Stomach (tissue), 9 donors: ENCODE measurements around the gene SULT1C2. TPM values are rescaled to one million over a fixed set of nuclear protein-coding genes. Genes with fewer than 3 reads are reported as not detected.
"Not testable (repeated sequence)": the region's sequence is repeated elsewhere in the genome, so short reads cannot be mapped to it uniquely, and the experiment has no call there.

Experiments used
- DNase-seq, 2 donors: peaks; one replicate each; pipeline versions ENCODE4 v3.0.0 to v3.0.0-alpha.2; 2013 to 2019
- H3K27ac ChIP-seq, 5 donors: fragments of 200-600 bp in 4 of 5; sonication (generic) in 4 of 5; one replicate each; pipeline ENCODE4 v1.5.1; 2013 to 2019; ENCODE audit warnings: mild to moderate bottlenecking in 1 of 5, moderate library complexity in 1 of 5
- H3K27me3 ChIP-seq, 3 donors: fragments of 200-600 bp; sonication (generic); one replicate each; pipeline ENCODE4 v1.5.1; 2017 to 2019; ENCODE audit warnings: mixed run types in 1 of 3
- H3K36me3 ChIP-seq, 4 donors: fragments of 200-600 bp; sonication (generic); 1 replicate in 3 of 4; 2 replicates in 1 of 4; pipeline ENCODE4 v1.5.1; 2016 to 2019
- H3K4me1 ChIP-seq, 4 donors: fragments of 200-600 bp; sonication (generic); one replicate each; pipeline ENCODE4 v1.5.1; 2016 to 2019
- H3K4me3 ChIP-seq, 4 donors: fragments of 200-600 bp; sonication (generic) in 3 of 4; one replicate each; pipeline ENCODE4 v1.5.1; 2016 to 2019; ENCODE audit warnings: mild to moderate bottlenecking in 1 of 4
- H3K9me3 ChIP-seq, 4 donors: fragments of 200-600 bp; sonication (generic); one replicate each; pipeline ENCODE4 v1.5.1; 2016 to 2019
- EP300 ChIP-seq: sonication (generic); formaldehyde crosslinking; IDR thresholded peaks from one replicate; pipeline ENCODE4 v1.6.1; 2017; ENCODE audit warnings: antibody characterized with exemption
- POLR2A ChIP-seq, 4 donors: fragments of 450-650 bp; IDR thresholded peaks; one replicate each; pipeline ENCODE4 v1.6.1; 2016; ENCODE audit warnings: antibody characterized with exemption in 4 of 4, control low read depth in 2 of 4, mild to moderate bottlenecking in 1 of 4, moderate library complexity in 1 of 4
- POLR2AphosphoS5 ChIP-seq, 3 donors: sonication (generic); formaldehyde crosslinking; IDR thresholded peaks; one replicate each; pipeline ENCODE4 v1.6.1; 2016; ENCODE audit warnings: antibody characterized with exemption in 3 of 3
- WGBS, 5 donors: extraction: QIAGEN DNeasy Blood & Tissue Kit in 3 of 5; methylation state at CpG; one replicate each; pipeline versions ENCODE4 v1.1.5 to v1.1.7; 2013 to 2018; 5-methylcytosine and 5-hydroxymethylcytosine counted together
- intact Hi-C: fragments of 100-400 bp; cut with DNase I; formaldehyde crosslinking; loops from one replicate; pipeline ENCODE4 v1.15.1; 2023; ENCODE audit warnings: low total_unique reads
- polyA plus RNA-seq, 3 donors: library from polyadenylated mRNA; stranded (reverse); fragments of 200-250 nt; gene quantifications; one replicate each; pipeline ENCODE4 v1.2.3, GENCODE V29; 2013
- total RNA-seq, 5 donors: library from RNA; depleted of rRNA; stranded (reverse); fragments of >200 nt; gene quantifications; one replicate each; pipeline versions ENCODE4 v1.1.0 to v1.2.3, GENCODE V29; 2014 to 2016
- TF ChIP-seq, protein P1 (sequence below), 7 experiments: fragments of 450-650 bp in 4 of 7; fragments of 200-600 bp in 3 of 7; sonication (generic) in 3 of 7; IDR thresholded peaks; one replicate each; pipeline ENCODE4 v1.5.1; 2016 to 2019; ENCODE audit warnings: antibody characterized with exemption in 7 of 7, control low read depth in 2 of 7, mild to moderate bottlenecking in 1 of 7
- donor health status: healthy with polysubstance abuse.
- donor health status: Bipolar disorder and iron deficiency.
- donor health status: healthy.

The SULT1C2 gene
- total and polyA plus RNA-seq, 8 donors, result 1.4 to 259 (median 80.3) TPM

DNA sequence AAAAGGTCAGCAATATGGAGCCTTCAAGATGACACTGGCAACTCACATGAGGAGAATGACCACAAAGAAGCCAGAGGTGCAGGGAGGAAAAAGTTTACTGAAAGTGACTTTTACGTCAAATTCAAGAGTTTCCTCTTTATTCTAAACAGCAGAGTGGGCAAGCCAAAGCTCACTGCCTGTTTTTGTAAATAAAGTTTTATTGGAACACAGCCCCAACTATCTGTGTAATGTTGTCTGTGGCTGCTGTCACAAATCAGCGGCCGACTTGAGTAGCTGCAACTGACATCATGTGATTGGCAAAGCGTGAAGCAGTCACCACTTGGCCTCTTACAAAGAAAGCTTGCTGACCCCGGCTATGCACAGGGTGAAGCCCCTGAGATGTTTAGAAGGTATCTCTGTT, 9.2 kb upstream of the SULT1C2 start:
- no peak for DNase-seq
- Histone ChIP-seq H3K4me3 (no peak overlapping the region), H3K4me1 (peaks cover 0 to 4% (median 0%) of the 10 kb centered on the region in 4 donors), H3K27ac (peak overlapping the region in 4 of 5 donors; percentile 46 to 77 (median 72)), H3K9me3 (no peaks in the 10 kb centered on the region), H3K36me3 (no peaks in the 10 kb centered on the region), H3K27me3 (no peaks in the 10 kb centered on the region)
- 88 to 94% (median 92%) methylated on average over 5 of the region's 5 CpGs for WGBS, 5 donors
- TF ChIP-seq POLR2A (IDR thresholded peaks at IDR 0.05) (no peak), EP300 (no peak), POLR2AphosphoS5 (IDR thresholded peaks at IDR 0.05) (no peak)
- TF ChIP-seq, protein P1, sequence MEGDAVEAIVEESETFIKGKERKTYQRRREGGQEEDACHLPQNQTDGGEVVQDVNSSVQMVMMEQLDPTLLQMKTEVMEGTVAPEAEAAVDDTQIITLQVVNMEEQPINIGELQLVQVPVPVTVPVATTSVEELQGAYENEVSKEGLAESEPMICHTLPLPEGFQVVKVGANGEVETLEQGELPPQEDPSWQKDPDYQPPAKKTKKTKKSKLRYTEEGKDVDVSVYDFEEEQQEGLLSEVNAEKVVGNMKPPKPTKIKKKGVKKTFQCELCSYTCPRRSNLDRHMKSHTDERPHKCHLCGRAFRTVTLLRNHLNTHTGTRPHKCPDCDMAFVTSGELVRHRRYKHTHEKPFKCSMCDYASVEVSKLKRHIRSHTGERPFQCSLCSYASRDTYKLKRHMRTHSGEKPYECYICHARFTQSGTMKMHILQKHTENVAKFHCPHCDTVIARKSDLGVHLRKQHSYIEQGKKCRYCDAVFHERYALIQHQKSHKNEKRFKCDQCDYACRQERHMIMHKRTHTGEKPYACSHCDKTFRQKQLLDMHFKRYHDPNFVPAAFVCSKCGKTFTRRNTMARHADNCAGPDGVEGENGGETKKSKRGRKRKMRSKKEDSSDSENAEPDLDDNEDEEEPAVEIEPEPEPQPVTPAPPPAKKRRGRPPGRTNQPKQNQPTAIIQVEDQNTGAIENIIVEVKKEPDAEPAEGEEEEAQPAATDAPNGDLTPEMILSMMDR (IDR thresholded peaks at IDR 0.05), result no peak
- intact Hi-C loops, result no loop called here

- Histone ChIP-seq H3K36me3 (no peaks in the 10 kb centered on the region), H3K27me3 (no peaks in the 10 kb centered on the region), H3K4me3 (no peak overlapping the region), H3K4me1 (peaks cover 0 to 4% (median 0%) of the 10 kb centered on the region in 4 donors), H3K27ac (peak overlapping the region; percentile 2 to 85 (median 76)), H3K9me3 (no peaks in the 10 kb centered on the region)
- WGBS, 5 donors, result 19 to 40% (median 27%) methylated on average over 3 of the region's 3 CpGs
- peak; percentile 42 to 53 for DNase-seq
- TF ChIP-seq POLR2AphosphoS5 (IDR thresholded peaks at IDR 0.05), result peak in 2 of 3 donors; percentile 77 to 82
- no peak for TF ChIP-seq EP300
- intact Hi-C loops, result no loop called here
These were observed 8.2 kb upstream of the SULT1C2 start for GRCh38 chr2:108280466-108280865.

- H3K27ac ChIP-seq, DNase-seq, H3K27me3 ChIP-seq, H3K4me3 ChIP-seq, intact Hi-C loops, H3K36me3 ChIP-seq, H3K9me3 ChIP-seq, H3K4me1 ChIP-seq: not testable (repeated sequence)
- 92 to 95% (median 93%) methylated on average over 7 of the region's 7 CpGs for WGBS, 5 donors
These were observed 4.1 kb upstream of the SULT1C2 start for GRCh38 chr2:108284566-108284965.

DNA sequence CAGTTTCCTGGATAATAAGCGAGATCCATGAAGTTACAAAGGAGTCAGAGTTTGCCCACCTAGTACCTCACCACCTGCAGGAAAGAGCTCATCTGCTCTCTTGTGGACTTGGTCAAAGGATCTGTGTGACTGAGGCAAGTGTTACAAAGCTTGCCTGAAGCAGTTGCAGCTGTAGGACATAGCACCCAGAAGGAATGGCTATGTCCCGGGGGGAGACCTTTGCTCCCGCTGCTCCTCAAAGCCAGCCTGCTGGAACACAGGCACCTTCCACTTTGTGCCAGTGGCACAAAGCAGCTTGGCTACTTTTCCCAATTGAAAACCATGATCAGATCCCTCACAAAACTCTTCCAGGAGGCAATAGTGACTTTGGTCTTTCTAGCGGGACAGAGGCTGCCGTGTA, 3.1 kb upstream of the SULT1C2 start:
- no peaks in the 10 kb centered on the region for H3K4me1 ChIP-seq
- H3K36me3 ChIP-seq, result no peaks in the 10 kb centered on the region
- no peaks in the 10 kb centered on the region for H3K27me3 ChIP-seq
- no peak overlapping the region for H3K27ac ChIP-seq
- DNase-seq, result no peak
- WGBS, 5 donors, result 81 to 96% (median 94%) methylated on average over 5 of the region's 5 CpGs
- intact Hi-C loops, result no loop called here
- H3K4me3 ChIP-seq, result no peak overlapping the region
- H3K9me3 ChIP-seq, result no peaks in the 10 kb centered on the region
- TF ChIP-seq, protein P1 (IDR thresholded peaks at IDR 0.05), result no peak
- TF ChIP-seq EP300 (no peak), POLR2A (IDR thresholded peaks at IDR 0.05) (no peak), POLR2AphosphoS5 (IDR thresholded peaks at IDR 0.05) (no peak)

- intact Hi-C loops, result no loop called here
- Histone ChIP-seq H3K4me3 (no peak overlapping the region), H3K27ac (peak overlapping the region in 3 of 5 donors; percentile 44 to 75 (median 71)), H3K36me3 (no peaks in the 10 kb centered on the region), H3K27me3 (no peaks in the 10 kb centered on the region), H3K4me1 (no peaks in the 10 kb centered on the region), H3K9me3 (no peaks in the 10 kb centered on the region)
- 88 to 94% (median 90%) methylated on average over 2 of the region's 2 CpGs for WGBS, 5 donors
- no peak for DNase-seq
- TF ChIP-seq POLR2AphosphoS5 (IDR thresholded peaks at IDR 0.05), result no peak
- TF ChIP-seq EP300, result no peak
- TF ChIP-seq, protein P1 (IDR thresholded peaks at IDR 0.05), result no peak
- no peak for TF ChIP-seq POLR2A (IDR thresholded peaks at IDR 0.05)
These were observed 1.5 kb upstream of the SULT1C2 start for GRCh38 chr2:108287169-108287568.
